EH (cell line): ENCODE results near the gene WIZ.
A peak's percentile ranks its signal among the peaks of the same experiment; 100 is the strongest.
"Not testable (repeated sequence)": the region's sequence is repeated elsewhere in the genome, so short reads cannot be mapped to it uniquely, and the experiment has no call there.

ENCODE experiments used
- DNase-seq: peaks from one replicate; pipeline ENCODE4 v3.0.0-alpha.2; 2015; ENCODE audit warnings: low read depth

The WIZ gene, protein sequence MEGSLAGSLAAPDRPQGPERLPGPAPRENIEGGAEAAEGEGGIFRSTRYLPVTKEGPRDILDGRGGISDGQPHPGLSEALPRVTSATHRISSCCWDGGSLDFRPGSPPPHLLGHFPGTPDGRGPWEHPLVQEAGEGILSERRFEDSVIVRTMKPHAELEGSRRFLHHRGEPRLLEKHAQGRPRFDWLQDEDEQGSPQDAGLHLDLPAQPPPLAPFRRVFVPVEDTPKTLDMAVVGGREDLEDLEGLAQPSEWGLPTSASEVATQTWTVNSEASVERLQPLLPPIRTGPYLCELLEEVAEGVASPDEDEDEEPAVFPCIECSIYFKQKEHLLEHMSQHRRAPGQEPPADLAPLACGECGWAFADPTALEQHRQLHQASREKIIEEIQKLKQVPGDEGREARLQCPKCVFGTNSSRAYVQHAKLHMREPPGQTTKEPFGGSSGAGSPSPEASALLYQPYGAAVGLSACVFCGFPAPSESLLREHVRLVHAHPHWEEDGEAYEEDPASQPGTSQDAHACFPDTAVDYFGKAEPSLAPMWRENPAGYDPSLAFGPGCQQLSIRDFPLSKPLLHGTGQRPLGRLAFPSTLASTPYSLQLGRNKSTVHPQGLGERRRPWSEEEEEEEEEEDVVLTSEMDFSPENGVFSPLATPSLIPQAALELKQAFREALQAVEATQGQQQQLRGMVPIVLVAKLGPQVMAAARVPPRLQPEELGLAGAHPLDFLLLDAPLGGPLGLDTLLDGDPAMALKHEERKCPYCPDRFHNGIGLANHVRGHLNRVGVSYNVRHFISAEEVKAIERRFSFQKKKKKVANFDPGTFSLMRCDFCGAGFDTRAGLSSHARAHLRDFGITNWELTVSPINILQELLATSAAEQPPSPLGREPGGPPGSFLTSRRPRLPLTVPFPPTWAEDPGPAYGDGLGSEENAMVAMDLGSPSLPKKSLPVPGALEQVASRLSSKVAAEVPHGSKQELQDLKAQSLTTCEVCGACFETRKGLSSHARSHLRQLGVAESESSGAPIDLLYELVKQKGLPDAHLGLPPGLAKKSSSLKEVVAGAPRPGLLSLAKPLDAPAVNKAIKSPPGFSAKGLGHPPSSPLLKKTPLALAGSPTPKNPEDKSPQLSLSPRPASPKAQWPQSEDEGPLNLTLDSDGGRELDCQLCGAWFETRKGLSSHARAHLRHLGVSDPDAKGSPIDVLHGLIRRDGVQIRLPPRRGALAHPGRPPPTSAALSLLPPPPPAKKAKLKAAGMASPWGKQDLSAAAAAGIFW (N-terminal part only)

DNA sequence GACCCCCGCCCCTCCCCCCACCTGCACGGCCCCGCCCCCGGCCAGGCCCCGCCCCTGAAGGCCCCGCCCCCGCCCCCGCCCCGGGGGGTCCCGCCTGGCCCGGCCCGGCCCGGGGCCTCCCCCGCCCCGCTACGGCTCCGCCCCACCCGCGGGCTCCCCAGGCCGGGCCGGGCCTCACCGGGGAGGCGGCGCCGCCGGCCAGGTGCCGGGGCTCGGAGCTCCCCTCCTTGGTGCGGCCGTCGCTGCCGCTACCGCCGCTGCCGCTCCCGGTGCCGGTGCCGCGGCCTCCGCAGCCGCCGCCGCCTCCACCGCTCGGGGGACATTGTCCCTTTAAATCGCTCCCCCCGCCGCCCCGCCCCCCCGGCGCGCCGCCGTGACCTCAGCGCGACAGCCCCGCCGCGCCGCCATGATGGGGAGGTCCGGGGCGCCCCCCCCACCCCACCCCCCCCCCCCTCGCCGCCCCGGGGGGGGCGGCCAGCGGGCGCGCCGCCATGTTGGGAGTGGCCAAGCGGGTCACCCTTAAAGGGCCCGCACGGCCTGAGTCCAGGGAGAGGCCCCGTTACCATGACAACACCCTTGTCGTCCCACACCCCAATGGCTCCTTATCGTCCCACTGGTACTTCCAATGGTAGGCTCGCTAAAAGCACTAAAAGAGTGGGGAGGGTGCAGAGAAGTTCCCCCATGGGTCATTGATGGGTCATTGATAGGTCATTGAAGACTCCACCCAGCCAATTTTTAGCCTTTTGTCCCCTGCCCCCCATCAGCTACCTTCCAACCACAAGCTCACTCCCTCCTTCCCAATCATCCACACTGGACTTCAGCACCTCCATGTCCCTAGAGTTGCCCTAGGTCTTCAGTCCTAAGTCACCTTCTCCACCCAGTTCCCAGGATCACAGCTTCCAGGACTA, at the start of gene WIZ:
Gene WIZ (minus strand): TSS at position 337 of the 908 bp plus-strand sequence. CDS start 1,649 bp downstream, outside the sequence.
- DNase-seq, result peak; percentile 79

DNA sequence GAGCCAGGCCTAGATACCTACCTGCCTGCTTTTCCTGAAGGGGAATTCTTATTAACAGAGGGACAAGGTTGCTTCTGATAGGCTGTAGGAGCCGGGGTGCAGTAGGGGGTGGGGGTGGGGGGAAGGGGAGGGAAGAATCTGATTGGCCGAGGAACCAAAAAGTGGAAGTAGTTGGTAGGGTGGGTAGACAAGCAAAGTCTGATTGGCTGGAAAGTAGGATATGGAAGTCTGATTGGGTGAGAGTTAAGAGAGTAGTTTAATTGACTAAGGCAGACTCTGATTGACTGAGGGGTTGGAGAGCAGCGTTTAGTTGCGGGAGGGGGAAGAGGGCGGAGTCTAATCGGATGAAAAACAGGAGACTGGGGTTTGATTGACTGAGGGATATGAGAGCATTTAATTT, 49.2 kb upstream of the WIZ start:
- DNase-seq, result no peak

DNA sequence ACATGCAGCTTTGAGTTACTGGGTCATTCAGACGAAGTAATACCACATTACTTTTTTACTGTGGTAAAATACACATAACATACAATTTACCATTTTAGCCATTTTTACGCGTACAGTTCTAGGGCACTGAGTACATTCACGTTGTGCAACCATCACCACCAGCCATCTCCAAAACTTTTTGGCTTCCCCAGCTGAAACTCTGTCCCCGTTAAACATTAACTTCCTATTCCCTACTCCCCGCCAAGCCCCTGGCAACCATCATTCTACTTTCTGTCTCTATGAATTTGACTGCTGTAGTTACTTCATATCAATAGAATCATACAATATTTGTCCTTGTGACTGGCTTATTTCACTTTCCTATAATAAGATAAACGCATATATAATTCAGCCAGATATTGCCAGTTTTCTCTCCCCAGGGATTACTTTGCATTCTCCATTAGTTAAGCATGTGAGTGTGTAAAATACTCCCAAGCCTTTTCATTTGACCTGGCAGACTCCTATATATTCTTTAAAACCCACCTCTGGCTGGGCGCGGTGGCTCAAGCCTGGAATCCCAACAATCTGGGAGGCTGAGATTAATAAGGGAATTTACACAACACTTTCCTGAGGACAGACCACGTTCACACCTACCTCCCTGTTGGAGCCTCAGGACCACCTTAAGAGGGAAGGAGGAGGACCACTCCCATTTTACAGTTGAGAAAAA, 48.6 kb upstream of the WIZ start:
- no peak for DNase-seq

DNA sequence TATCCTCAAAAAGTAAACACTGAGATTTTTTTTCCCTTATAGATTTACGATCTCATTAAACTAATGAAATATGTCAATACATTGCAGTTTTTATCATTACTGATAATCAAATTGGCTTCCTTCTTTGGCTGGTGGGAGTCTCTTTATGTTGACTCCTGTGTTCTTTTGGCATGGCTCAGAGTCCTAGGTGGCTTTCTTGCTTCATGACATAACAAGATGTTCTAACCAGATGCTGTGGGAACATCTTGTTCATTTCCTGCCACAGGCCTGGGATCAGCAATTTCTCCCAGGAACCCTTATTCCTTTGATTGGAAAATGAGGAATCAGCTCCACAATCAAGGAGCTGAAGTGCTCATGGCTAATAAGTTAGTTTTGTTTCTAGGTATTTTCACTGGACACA, 45.4 kb upstream of the WIZ start:
- DNase-seq, result no peak

DNA sequence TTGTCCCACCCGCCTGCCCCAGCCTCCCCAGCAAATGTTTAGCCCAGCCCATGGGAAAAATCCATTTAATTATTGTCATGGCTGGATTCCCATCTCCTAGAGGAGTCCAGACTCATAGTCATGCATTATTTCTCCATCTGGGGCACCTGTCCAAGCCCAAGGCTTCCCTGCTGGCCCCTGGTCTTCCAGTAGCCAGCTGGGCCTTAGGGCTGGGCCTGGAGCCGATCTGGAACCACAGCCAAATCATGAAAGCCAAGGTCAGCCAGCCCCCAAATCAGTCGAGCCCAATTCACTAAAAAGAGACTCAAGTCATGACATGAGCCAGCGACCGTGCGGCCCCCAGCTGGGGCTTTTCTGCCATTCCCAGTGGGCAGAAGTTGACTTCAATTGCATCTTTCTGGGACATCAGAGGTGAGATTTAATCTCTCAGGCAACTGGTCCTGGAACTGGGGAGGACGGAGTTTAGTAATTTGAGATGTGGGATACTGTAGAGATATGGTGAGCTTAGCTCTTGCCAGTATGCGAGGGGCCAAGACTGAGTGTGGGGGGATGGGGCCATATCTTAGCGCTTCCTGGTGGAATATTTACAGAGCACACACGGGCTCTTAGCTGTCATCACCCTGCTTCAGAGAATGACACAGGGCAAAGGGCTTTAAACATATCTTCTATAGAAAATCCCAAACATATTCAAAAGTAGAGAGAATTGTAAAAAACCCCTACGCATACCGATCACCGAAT, 38.9 kb upstream of the WIZ start:
- no peak for DNase-seq

DNA sequence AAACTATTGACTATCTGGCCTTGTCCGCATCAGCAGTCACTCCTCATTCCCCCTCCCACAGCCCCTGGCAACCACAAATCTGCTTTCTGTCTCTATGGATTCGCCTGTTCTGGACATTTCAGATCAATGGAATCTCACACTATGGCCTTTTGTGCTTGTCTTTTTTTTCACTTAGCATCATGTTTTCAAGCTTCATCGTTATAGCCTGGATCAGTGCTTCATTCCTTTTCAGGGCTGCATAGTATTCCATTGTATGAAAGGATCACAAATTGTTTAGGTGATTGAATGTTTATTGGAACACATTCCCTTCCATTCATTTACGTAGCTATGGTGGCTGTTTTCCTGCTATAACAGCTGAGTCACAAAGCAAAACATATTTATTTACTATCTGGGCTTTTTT, 37.3 kb upstream of the WIZ start:
- no peak for DNase-seq

DNA sequence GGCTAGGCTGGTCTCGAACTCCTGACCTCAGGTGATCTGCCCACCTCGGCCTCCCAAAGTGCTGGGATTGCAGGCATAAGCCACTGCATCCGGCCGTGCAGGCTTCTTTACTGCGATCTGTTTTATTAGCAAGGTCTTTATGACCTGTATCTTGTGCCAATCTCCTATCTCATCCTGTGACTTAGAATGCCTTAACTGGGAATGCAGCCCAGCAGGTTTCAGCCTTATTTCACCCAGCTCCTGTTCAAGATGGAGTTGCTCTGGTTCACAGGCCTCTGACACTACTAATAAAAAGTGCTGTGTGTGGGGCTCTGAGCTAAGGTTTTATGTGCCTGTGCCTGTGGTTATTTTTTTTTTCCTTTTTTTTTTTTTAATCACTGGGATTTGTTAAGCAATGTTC, 36.0 kb upstream of the WIZ start:
- not testable (repeated sequence) for DNase-seq

DNA sequence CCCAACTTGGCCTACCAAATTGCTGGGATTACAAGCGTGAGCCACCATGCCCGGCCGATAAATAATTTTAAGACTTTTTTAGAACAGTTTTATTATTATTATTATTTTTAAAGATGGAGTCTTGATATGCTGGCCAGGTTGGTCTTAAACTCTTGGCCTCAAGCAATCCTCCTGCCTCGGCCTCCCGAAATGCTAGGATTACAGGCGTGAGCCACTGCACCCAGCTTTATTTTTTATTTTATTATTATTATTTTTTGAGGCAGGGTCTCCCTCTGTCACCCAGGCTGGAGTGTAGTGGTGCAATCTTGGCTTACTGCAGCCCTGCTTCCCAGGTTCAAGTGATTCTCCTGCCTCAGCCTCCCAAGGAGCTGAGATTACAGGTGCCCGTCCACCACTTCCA, 31.2 kb upstream of the WIZ start:
- DNase-seq, result not testable (repeated sequence)

DNA sequence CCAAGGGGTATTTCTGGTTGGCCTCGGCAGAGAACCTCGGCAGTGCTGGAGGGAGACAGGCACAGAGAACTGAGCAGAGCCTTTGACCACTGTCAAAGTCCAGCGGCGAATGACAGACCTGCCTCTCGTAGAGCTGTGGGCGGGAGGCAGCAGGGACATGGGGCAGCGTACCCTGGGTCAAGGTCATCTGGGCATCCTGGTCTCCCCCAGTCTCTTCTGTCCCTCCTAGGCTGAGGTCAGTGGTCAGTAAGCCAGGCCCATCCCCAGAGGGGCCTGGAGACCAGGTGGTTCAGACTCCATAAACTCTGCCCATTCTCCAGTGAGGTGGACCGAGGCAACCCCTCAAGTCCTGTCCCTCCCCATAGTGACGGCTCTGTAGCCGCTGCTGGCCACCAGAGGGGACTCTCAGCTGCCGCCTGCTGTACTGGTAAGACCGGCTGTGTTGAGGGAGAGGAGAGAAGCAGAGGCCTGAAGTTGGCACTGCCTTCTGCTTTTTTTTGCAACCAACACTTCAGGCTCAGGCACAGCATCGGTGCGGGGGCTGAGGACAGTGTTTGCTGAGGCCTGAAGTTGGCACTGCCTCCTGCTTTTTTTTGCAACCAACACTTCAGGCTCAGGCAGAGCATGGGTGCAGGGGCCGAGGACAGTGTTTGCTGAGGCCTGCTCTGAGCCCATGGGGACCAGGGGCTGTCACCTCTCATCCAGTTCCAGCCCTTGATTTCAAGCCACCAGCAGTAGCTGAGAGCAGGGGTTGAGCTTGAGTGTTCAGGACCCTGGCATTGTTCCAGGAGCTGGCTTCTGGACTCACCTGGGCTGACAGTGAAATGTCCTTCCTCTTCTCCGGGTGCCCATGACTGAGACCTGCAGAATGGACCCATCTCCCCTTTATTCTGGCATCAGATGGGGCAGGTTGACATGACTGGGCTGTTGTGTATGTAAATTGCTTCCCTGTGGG, 29.9 kb upstream of the WIZ start, which contains the start of gene PGLYRP2:
Gene PGLYRP2 (minus strand): TSS at position 111 of the 955 bp plus-strand sequence. CDS start 130 bp downstream, outside the sequence.
- peak; percentile 18 for DNase-seq

DNA sequence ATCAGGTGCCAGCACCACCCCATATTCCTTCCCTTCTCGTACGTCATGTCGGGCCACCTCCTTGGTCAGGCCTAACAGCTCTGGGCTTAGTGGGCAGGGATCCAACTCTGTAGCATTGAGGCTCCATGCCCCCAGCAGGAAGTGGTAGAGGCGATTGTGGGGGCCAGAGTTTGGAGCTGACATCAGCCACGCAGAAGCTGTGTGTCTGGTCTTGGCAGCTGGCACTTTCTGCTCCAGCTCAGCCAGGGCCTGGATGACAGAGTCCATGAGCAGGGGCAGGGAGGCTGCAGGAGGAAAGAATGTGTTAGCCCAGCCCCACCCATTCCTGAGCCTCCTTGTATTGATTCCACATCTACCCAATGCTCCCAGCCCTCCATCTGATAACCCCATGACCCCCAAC, 26.6 kb upstream of the WIZ start:
- no peak for DNase-seq

DNA sequence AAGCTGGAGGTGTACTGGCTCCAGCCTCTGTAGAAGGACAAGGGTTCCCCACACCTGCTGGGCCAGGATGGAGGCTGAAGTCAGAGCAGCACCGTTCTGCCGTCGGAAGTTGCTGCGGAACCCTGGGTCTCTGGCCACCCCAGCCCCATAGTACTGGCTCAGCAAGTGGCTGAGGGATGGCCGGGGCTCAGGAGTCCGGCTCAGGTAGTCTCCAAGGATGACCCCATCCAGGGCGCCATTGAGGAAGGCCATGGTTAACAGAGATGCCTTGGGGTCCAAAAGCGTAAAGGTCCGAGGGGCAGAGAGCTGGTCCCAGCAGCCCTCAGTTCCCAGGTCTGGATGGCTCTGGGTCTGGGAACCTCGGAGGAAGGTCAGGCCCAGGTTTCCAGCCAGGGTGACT, 25.9 kb upstream of the WIZ start:
- DNase-seq, result no peak

DNA sequence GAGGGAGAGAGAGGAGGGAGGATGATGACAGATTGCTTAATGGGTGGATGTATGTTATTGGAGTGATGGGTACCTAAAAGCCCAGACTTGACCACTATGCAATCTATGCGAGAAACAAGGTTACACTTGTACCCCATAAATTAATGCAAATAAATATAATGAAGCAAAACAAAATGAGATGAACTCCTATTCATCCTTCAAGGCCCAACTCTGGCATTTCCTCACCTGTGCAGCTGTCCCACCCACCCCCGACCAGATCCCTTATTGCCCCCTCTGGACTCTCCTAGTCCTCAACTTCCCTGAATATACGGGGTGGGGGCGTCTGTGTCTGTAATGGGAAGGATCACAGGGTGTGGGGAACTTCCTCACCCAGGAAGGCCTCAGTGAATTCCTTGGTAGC, 25.4 kb upstream of the WIZ start:
- no peak for DNase-seq

DNA sequence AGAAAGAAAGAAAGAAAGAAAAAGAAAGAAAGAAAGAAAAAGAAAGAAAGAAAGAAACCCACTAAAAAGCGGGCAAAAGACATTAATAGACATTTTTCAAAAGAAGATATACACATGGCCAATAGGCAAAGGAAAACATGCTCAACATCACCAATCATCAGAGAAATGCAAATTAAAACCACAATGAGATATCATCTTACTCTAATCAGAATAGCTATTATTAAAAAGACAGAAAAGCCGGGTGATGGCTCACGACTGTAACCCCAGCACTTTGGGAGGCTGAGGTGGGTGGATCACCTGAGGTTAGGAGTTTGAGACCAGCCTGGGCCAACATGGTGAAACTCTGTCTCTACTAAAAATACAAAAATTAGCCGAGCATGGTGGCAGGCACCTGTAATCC, 24.1 kb upstream of the WIZ start:
- DNase-seq, result not testable (repeated sequence)

DNA sequence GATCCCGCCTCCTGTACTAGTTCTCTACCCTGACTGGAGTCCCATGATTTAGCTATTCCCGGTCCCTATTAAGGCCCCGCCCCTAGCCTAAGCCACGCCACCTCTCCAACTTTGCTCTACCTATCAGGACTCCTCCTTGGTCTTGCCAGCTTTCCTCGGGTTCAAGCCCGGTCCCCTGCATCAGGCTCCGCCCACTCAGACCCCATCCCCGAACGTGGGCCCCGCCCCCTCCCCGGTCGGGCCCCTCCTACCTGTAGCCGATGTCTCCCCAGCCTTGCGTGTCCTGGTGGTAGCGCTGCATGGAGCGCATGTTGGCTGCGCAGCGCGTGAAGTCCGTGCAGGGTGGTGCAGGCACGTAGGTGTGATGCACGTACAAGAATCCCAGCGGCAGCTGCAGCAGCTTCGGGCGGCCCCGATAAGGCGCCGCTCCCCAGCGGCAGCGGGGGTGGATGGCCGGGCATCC, 21.9 kb upstream of the WIZ start:
- DNase-seq, result no peak

DNA sequence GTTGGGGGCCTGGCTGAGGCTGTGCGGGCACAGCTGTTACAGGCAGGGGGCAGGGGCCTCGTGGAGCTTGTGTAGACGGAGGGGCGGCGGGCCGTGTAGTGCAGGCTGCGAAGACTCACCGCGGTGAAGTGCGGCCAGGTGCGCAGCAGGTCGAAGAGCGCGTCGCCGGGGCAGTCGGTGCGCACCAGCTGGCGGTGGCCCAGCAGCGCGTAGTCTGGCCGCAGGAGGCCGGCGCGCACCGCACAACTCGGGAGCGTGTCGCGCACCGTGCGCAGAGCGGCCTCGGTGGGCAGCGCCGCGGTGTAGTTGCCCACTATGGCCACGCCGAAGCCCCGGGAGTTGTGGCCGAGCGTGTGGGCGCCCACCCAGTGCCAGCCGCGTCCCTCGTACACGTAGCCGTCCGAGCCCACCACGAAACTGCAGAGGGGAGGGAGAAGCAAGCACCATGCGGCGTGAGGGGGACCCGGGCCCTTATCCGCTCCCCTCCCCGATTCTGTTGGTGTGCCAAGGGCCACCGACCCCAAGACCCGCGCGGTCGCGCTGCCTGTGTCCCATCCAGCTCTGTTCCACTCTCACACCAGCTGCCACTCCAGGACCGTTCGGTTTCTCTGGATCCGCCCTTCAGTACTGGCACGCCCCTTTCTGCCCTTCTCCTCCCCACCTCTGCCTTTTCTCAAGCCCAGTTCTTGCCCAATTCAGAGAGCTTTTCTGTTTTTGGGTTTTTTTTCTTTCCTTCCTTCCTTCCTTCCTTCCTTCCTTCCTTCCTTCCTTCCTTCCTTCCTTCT, 19.9 kb upstream of the WIZ start:
- DNase-seq, result no peak

DNA sequence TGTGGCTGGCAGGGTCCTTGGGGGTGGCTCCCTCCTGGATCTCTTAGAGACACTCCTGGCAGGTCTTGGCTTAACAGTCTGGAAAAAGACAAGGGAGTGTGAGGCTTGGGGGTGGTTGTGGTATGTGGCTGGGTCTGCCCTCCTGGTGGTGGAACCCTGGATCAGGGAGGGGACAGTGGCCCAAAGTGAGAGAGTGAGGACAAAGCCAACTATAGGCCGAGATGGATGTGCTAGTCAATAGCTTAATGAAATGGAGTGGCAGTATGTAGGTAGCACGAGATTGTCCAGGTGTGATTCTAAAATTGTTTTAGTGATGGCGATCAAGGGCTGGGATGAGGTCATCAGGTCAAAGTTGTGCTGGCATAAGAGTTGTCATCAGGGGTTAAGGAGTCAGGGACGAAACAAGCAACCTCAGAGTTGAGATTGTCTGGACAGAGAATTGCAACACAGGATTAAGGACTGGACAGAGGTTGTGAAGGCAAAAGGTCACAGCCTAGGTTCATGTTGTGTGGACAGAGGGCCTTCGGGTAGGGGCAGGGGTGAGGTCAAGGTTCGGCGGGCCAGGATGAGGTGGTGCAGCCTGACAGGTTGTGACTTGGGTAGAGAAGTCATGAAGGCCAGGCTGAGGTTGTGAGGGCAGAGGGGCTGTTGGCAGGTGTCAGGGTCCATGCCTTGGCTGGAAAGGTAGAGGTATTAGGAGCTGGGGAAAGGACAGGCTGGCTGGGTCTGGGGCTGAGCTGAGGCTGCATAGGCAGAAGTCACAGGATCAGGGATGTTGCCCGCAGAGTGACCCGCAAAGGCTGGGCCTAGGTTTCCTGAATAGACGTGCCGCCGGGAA, 19.1 kb upstream of the WIZ start:
- no peak for DNase-seq

DNA sequence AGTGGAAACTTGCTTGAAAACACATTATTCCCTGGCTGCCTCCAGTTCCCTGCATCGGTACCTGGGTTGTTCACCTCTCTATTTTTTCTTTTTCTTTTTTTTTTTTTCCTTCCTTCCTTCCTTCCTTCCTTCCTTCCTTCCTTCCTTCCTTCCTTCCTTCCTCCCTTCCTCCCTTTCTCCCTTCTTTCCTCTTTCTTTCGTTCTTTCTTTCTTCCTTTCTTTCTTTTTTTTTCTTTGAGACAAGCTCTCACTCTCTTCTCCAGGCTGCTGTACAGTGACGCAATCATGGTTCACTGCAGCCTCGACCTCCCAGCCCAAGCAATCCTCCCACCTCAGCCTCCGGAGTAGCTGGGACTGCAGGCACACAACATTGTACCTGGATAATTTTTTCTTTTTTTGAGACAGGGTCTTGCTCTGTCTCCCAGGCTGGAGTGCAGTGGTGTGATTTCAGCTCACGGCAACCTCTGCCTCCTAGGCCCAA, 18.0 kb upstream of the WIZ start:
- no peak for DNase-seq
